Adipocyte (in vitro differentiated cells): ENCODE measurements around the gene CORO2B.

Experiments
- DNase-seq: peaks from one replicate; pipeline ENCODE4 v3.0.0-alpha.2; 2015; ENCODE audit warnings: low read depth
- H3K27me3 ChIP-seq: replicated peaks from 2 replicates; pipeline ENCODE4 v1.7.0; 2013; ENCODE audit warnings: mild to moderate bottlenecking, low read length, moderate library complexity; ENCODE audit not compliant: control insufficient read depth, insufficient read depth
- H3K36me3 ChIP-seq: 2 replicates; pipeline ENCODE4 v1.7.0; 2013; ENCODE audit warnings: low read length, mild to moderate bottlenecking, moderate library complexity; ENCODE audit not compliant: control insufficient read depth, insufficient read depth, severe bottlenecking
- H3K4me1 ChIP-seq: 2 replicates; pipeline ENCODE4 v1.7.0; 2013; ENCODE audit warnings: mild to moderate bottlenecking, low read length, moderate library complexity; ENCODE audit not compliant: control insufficient read depth, insufficient read depth
- H3K4me3 ChIP-seq: 2 replicates; pipeline ENCODE4 v1.7.0; 2013; ENCODE audit warnings: mild to moderate bottlenecking, low read length, moderate library complexity
- H3K9ac ChIP-seq: 2 replicates; pipeline ENCODE4 v1.7.0; 2013; ENCODE audit warnings: mild to moderate bottlenecking, low read length, moderate library complexity
- H3K9me3 ChIP-seq: 2 replicates; pipeline ENCODE4 v1.7.0; 2013; ENCODE audit warnings: mild to moderate bottlenecking, low read length, moderate library complexity; ENCODE audit not compliant: control insufficient read depth

CORO2B gene

GRCh38 chr15:68635141-68635540 lies 56.3 kb downstream of the CORO2B start:
- DNase-seq: peak; percentile 54
- H3K9ac ChIP-seq: peak overlapping the region; percentile 7
- H3K36me3 ChIP-seq: no peaks in the 10 kb centered on the region
- no peaks in the 10 kb centered on the region for H3K9me3 ChIP-seq
- no peaks in the 10 kb centered on the region for H3K27me3 ChIP-seq
- H3K4me3 ChIP-seq: no peak overlapping the region
- peaks cover 42% of the 10 kb centered on the region for H3K4me1 ChIP-seq

GRCh38 chr15:68636256-68636655 lies 57.5 kb downstream of the CORO2B start:
- no peak for DNase-seq
- no peaks in the 10 kb centered on the region for H3K36me3 ChIP-seq
- H3K4me1 ChIP-seq: peaks cover 53% of the 10 kb centered on the region
- no peak overlapping the region for H3K4me3 ChIP-seq
- no peaks in the 10 kb centered on the region for H3K9me3 ChIP-seq
- H3K9ac ChIP-seq: no peak overlapping the region
- no peaks in the 10 kb centered on the region for H3K27me3 ChIP-seq

- no peak overlapping the region for H3K4me3 ChIP-seq
- no peaks in the 10 kb centered on the region for H3K27me3 ChIP-seq
- no peaks in the 10 kb centered on the region for H3K36me3 ChIP-seq
- no peaks in the 10 kb centered on the region for H3K9me3 ChIP-seq
- H3K9ac ChIP-seq: peak overlapping the region; percentile 62
- DNase-seq: peak; percentile 77
- peaks cover 58% of the 10 kb centered on the region for H3K4me1 ChIP-seq
Observed at GRCh38 chr15:68637767-68638404, 59.1 kb downstream of the CORO2B start.

- DNase-seq: peak; percentile 50
- peaks cover 67% of the 10 kb centered on the region for H3K4me1 ChIP-seq
Observed at GRCh38 chr15:68638953-68639515, 60.2 kb downstream of the CORO2B start.

GRCh38 chr15:68639926-68640600 lies 61.3 kb downstream of the CORO2B start:
- no peak overlapping the region for H3K4me3 ChIP-seq
- no peak for DNase-seq
- H3K27me3 ChIP-seq: no peaks in the 10 kb centered on the region
- no peaks in the 10 kb centered on the region for H3K9me3 ChIP-seq
- H3K9ac ChIP-seq: peak overlapping the region; percentile 54
- H3K4me1 ChIP-seq: peaks cover 70% of the 10 kb centered on the region
- no peaks in the 10 kb centered on the region for H3K36me3 ChIP-seq

More at GRCh38 chr15:68638953-68639515, 60.2 kb downstream of the CORO2B start:
- no peaks in the 10 kb centered on the region for H3K9me3 ChIP-seq
- H3K9ac ChIP-seq: peak overlapping the region; percentile 25
- H3K27me3 ChIP-seq: no peaks in the 10 kb centered on the region
- no peak overlapping the region for H3K4me3 ChIP-seq
- H3K36me3 ChIP-seq: no peaks in the 10 kb centered on the region

GRCh38 chr15:68640791-68641331 lies 62.1 kb downstream of the CORO2B start:
- no peaks in the 10 kb centered on the region for H3K27me3 ChIP-seq
- no peaks in the 10 kb centered on the region for H3K36me3 ChIP-seq
- H3K9me3 ChIP-seq: no peaks in the 10 kb centered on the region
- DNase-seq: no peak
- H3K4me3 ChIP-seq: no peak overlapping the region
- peaks cover 62% of the 10 kb centered on the region for H3K4me1 ChIP-seq
- peak overlapping the region; percentile 54 for H3K9ac ChIP-seq

- Histone ChIP-seq H3K27me3 (no peaks in the 10 kb centered on the region), H3K36me3 (no peaks in the 10 kb centered on the region), H3K9ac (peak overlapping the region; percentile 54), H3K4me1 (peaks cover 61% of the 10 kb centered on the region), H3K4me3 (no peak overlapping the region), H3K9me3 (no peaks in the 10 kb centered on the region)
- no peak for DNase-seq
Observed at GRCh38 chr15:68641376-68641775, 62.6 kb downstream of the CORO2B start.

GRCh38 chr15:68642491-68642845 lies 63.7 kb downstream of the CORO2B start:
- H3K27me3 ChIP-seq: no peaks in the 10 kb centered on the region
- H3K4me1 ChIP-seq: peaks cover 57% of the 10 kb centered on the region
- no peak overlapping the region for H3K4me3 ChIP-seq
- H3K9me3 ChIP-seq: no peaks in the 10 kb centered on the region
- no peaks in the 10 kb centered on the region for H3K36me3 ChIP-seq
- DNase-seq: no peak
- H3K9ac ChIP-seq: no peak overlapping the region

- no peaks in the 10 kb centered on the region for H3K27me3 ChIP-seq
- H3K4me3 ChIP-seq: no peak overlapping the region
- H3K36me3 ChIP-seq: no peaks in the 10 kb centered on the region
- no peak for DNase-seq
- H3K4me1 ChIP-seq: peaks cover 49% of the 10 kb centered on the region
- H3K9ac ChIP-seq: no peak overlapping the region
- H3K9me3 ChIP-seq: no peaks in the 10 kb centered on the region
Observed at GRCh38 chr15:68643216-68643830, 64.5 kb downstream of the CORO2B start.

GRCh38 chr15:68644083-68644904 lies 65.5 kb downstream of the CORO2B start:
- H3K4me1 ChIP-seq: peaks cover 40% of the 10 kb centered on the region
- H3K36me3 ChIP-seq: no peaks in the 10 kb centered on the region
- H3K4me3 ChIP-seq: no peak overlapping the region
- peak overlapping the region; percentile 16 for H3K9ac ChIP-seq
- H3K27me3 ChIP-seq: no peaks in the 10 kb centered on the region
- DNase-seq: peak; percentile 75
- H3K9me3 ChIP-seq: no peaks in the 10 kb centered on the region
